ENCODE data around the gene FAM136A. TPM values are rescaled to one million over a fixed set of nuclear protein-coding genes. Genes with fewer than 3 reads are reported as not detected.

Gene FAM136A
- total and polyA plus RNA-seq, 10 of the 15 experiments (the other 5 are each of a cell fraction or from before 2014, with no cell fraction given), result 69.3 to 173 (median 107) TPM

GRCh38 chr2:70336552-70336951, 34.7 kb upstream of the FAM136A start:
- TF ChIP-seq CREB1 (IDR thresholded peaks at IDR 0.05; ENCODE audit: low read depth) (no peak), RAD51 (IDR thresholded peaks at IDR 0.05) (no peak), MLLT1 (IDR thresholded peaks at IDR 0.05) (no peak), SUPT20H (IDR thresholded peaks at IDR 0.05; ENCODE audit: borderline replicate concordance, control insufficient read depth, low read depth, low read length) (no peak), CHD4 (IDR thresholded peaks at IDR 0.05) (no peak), ATF2 (IDR thresholded peaks at IDR 0.05; ENCODE audit: low read length) (no peak), RBBP5 (conservative IDR thresholded peaks at IDR 0.05) (no peak), ZBTB11 (CRISPR knock-in tag; IDR thresholded peaks at IDR 0.05) (no peak), GATAD2B (conservative IDR thresholded peaks at IDR 0.05; ENCODE audit: low read depth) (no peak), ZNF384 (IDR thresholded peaks at IDR 0.05; ENCODE audit: borderline replicate concordance, low read depth, low read length) (no peak), SIN3A (IDR thresholded peaks at IDR 0.05; ENCODE audit: low read depth, low read length) (no peak), BHLHE40 (IDR thresholded peaks at IDR 0.05; ENCODE audit: borderline replicate concordance in 1 of 2, low read depth in 2 of 2, low read length in 1 of 2) (no peak), HDGF (IDR thresholded peaks at IDR 0.05) (no peak), ELK1 (IDR thresholded peaks at IDR 0.05; ENCODE audit: low read depth, low read length) (no peak), FOXM1 (IDR thresholded peaks at IDR 0.05; ENCODE audit: low read depth, low read length) (no peak), NKRF (conservative IDR thresholded peaks at IDR 0.05) (no peak)
- Histone ChIP-seq H3K27me3 (replicated peaks in 1 of 2; ENCODE audit: control insufficient read depth in 2 of 2, insufficient read depth in 2 of 2, low read length in 1 of 2) (no peaks in the 10 kb centered on the region), H3K79me2 (ENCODE audit: control insufficient read depth, insufficient read depth, low read length) (no peaks in the 10 kb centered on the region), H4K20me1 (ENCODE audit: control insufficient read depth, insufficient read depth) (no peaks in the 10 kb centered on the region; the same call in 1 of the 2 replicates), H3K9me3 (replicated peaks; ENCODE audit: control insufficient read depth, insufficient read depth, low read length) (no peaks in the 10 kb centered on the region), H3K4me1 (ENCODE audit: control insufficient read depth, insufficient read depth, low read length) (no peaks in the 10 kb centered on the region), H3K4me3 (no peak overlapping the region), H3K4me2 (ENCODE audit: control insufficient read depth, insufficient read depth) (no peak overlapping the region), H3K36me3 (ENCODE audit: control insufficient read depth in 2 of 2, insufficient read depth in 2 of 2, low read length in 1 of 2) (no peaks in the 10 kb centered on the region), H2AFZ (ENCODE audit: control insufficient read depth, low read depth, low read length) (no peak overlapping the region), H3K9ac (ENCODE audit: control insufficient read depth, insufficient read depth, low read length) (no peak overlapping the region), H3K27ac (ENCODE audit: control insufficient read depth, insufficient read depth) (no peak overlapping the region)
- no TSS peak for BruUV-seq (replicated peaks)
- POLR2A ChIA-PET, result no interaction called here
- FAIRE-seq (no peak), ATAC-seq (no peak), DNase-seq (ENCODE audit: low read depth, low spot score) (no peak)
- WGBS (ENCODE audit: insufficient coverage, insufficient replicate concordance, low lambda C conversion rate, missing lambda C conversion rate), result 19% methylated on average over 4 of the region's 4 CpGs
- SMC1A ChIA-PET (ENCODE audit: uncharacterized antibody, unreplicated experiment), result interaction anchor here (1.4 kb wide), 1 partner anchor 32 kb away, joined by 4 read pairs; no protein-coding TSS in a partner anchor
- in situ Hi-C loops (cut with MboI), result no loop called here
- intact Hi-C loops (cut with micrococcal nuclease; ENCODE audit: unreplicated experiment), result no loop called here
- RAD21 ChIA-PET (ENCODE audit: unreplicated experiment), result no interaction called here
- CTCF ChIA-PET, result interaction anchor here (1.4 to 3.5 kb wide), 3 partner anchors 32 to 281 kb away, joined by 4 to 15 read pairs (median 8); no protein-coding TSS in a partner anchor
